K562 (cell line): ENCODE data around the gene SBK3. TPM values are rescaled to one million over a fixed set of nuclear protein-coding genes. Genes with fewer than 3 reads are reported as not detected.
A peak's percentile ranks its signal among the peaks of the same experiment; 100 is the strongest.

Source experiments
- ARID2 ChIP-seq: fragments of 450-650 bp; IDR thresholded peaks from 2 replicates; pipeline ENCODE4 v1.6.1; 2017; ENCODE audit warnings: antibody characterized with exemption, mild to moderate bottlenecking
- ATF2 ChIP-seq: sonication (generic); formaldehyde crosslinking; IDR thresholded peaks from 2 replicates; pipeline ENCODE4 v1.8.1; 2022; ENCODE audit warnings: missing genetic modification reagents
- BMI1 ChIP-seq: fragments of 150-350 bp; IDR thresholded peaks from 2 replicates; pipeline ENCODE4 v1.6.1; 2014; ENCODE audit warnings: low read length
- CC2D1A ChIP-seq: fragments of 450-650 bp; IDR thresholded peaks from 2 replicates; pipeline ENCODE4 v1.6.1; 2017; ENCODE audit warnings: mild to moderate bottlenecking
- CREB1 ChIP-seq, 2 experiments: sonication (generic) in 1 of 2; formaldehyde crosslinking in 1 of 2; IDR thresholded peaks; 2 replicates each; pipeline versions ENCODE4 v1.6.1 to v1.8.0; 2012 to 2022; ENCODE audit warnings: inconsistent platforms in 1 of 2, mild to moderate bottlenecking in 1 of 2, missing genetic modification reagents in 1 of 2, moderate library complexity in 1 of 2
- ETS1 ChIP-seq: conservative IDR thresholded peaks from 2 replicates; pipeline ENCODE4 v1.6.1; 2011; ENCODE audit warnings: low read depth, mild to moderate bottlenecking, low read length; ENCODE audit not compliant: control insufficient read depth
- GATAD2B ChIP-seq: fragments of 450-650 bp; IDR thresholded peaks from 2 replicates; pipeline ENCODE4 v1.6.1; 2017; ENCODE audit warnings: mild to moderate bottlenecking, borderline replicate concordance
- KLF13 ChIP-seq: fragments of 450-650 bp; IDR thresholded peaks from 2 replicates; pipeline ENCODE4 v1.6.1; 2016; ENCODE audit warnings: missing genetic modification characterization, low read depth, mild to moderate bottlenecking, missing compliant biosample characterization, moderate library complexity, borderline replicate concordance
- NKRF ChIP-seq: fragments of 450-650 bp; IDR thresholded peaks from 2 replicates; pipeline ENCODE4 v1.6.1; 2016; ENCODE audit warnings: borderline replicate concordance
- NONO ChIP-seq, 2 experiments: fragments of 200-400 bp in 1 of 2; fragments of 450-650 bp in 1 of 2; formaldehyde crosslinking in 1 of 2; IDR thresholded peaks; 2 replicates each; pipeline ENCODE4 v1.6.1; 2017; ENCODE audit warnings: low read depth in 2 of 2, mild to moderate bottlenecking in 2 of 2, moderate library complexity in 2 of 2, low read length in 1 of 2
- OTX1 ChIP-seq: fragments of 450-650 bp; formaldehyde crosslinking; IDR thresholded peaks from 2 replicates; pipeline ENCODE4 v1.4.0; 2022; ENCODE audit warnings: mild to moderate bottlenecking
- PBX2 ChIP-seq, 2 experiments: IDR thresholded peaks in 1 of 2; conservative IDR thresholded peaks in 1 of 2; 2 replicates each; pipeline ENCODE4 v1.6.1; 2016; ENCODE audit warnings: low read depth in 2 of 2, mild to moderate bottlenecking in 1 of 2, missing compliant biosample characterization in 1 of 2, missing genetic modification characterization in 1 of 2, moderate library complexity in 1 of 2
- PHF8 ChIP-seq: fragments of 200-600 bp; sonication (generic); IDR thresholded peaks from 2 replicates; pipeline ENCODE4 v1.6.1; 2012; ENCODE audit warnings: mixed run types, mild to moderate bottlenecking, inconsistent platforms, low read length, moderate library complexity, borderline replicate concordance
- POLR2H ChIP-seq: IDR thresholded peaks from 2 replicates; pipeline ENCODE4 v1.6.1; 2016; ENCODE audit warnings: missing genetic modification characterization, low read depth, mild to moderate bottlenecking, control low read depth, missing compliant biosample characterization, moderate library complexity
- RCOR1 ChIP-seq, 2 experiments: IDR thresholded peaks; 2 replicates each; pipeline ENCODE4 v1.6.1; 2012; ENCODE audit warnings: low read depth in 2 of 2, low read length in 2 of 2, borderline replicate concordance in 1 of 2, improper control_type of control experiment in 1 of 2
- SMARCB1 ChIP-seq: IDR thresholded peaks from 2 replicates; pipeline ENCODE4 v1.6.1; 2011; ENCODE audit warnings: improper control_type of control experiment, low read depth; ENCODE audit not compliant: insufficient read length
- SREBF2 ChIP-seq: sonication (generic); formaldehyde crosslinking; IDR thresholded peaks from 2 replicates; pipeline ENCODE4 v1.4.0; 2020; ENCODE audit warnings: mild to moderate bottlenecking, missing genetic modification reagents
- ZFP30 ChIP-seq: fragments of 250-450 bp; sonication (Bioruptor Pico); IDR thresholded peaks from 2 replicates; pipeline ENCODE4 v1.8.0; 2022; ENCODE audit warnings: moderate library complexity, mild to moderate bottlenecking, inconsistent platforms, borderline replicate concordance
- ZNF274 ChIP-seq: IDR thresholded peaks from 2 replicates; pipeline ENCODE4 v1.6.1; 2011; ENCODE audit warnings: low read depth, mild to moderate bottlenecking, low read length, moderate library complexity, borderline replicate concordance
- ZNF3 ChIP-seq: fragments of 250-450 bp; sonication (Bioruptor Pico); IDR thresholded peaks from 2 replicates; pipeline ENCODE4 v1.5.0; 2021; ENCODE audit warnings: mild to moderate bottlenecking, moderate library complexity
- polyA plus RNA-seq, 8 experiments: library from polyadenylated mRNA; depleted of rRNA in 4 of 8; stranded (reverse) in 5 of 8; unstranded in 3 of 8; fragments of >200 nt; fragmentation: Nextera tagmentation in 2 of 8; fragmentation: Illumina TruSeq in 1 of 8; extraction: Ambion mirVana in 2 of 8; extraction: Trizol in 1 of 8; gene quantifications; 2 replicates each; pipeline versions ENCODE4 v1.2.1 to v1.2.3, GENCODE V29; 2011 to 2014; ENCODE audit warnings: inconsistent platforms in 1 of 8, missing spikeins in 1 of 8
- total RNA-seq, 7 experiments: library from RNA; depleted of rRNA in 6 of 7; stranded (reverse); fragments of >200 nt in 6 of 7; fragmentation: Illumina TruSeq in 2 of 7; extraction: Trizol in 2 of 7; gene quantifications; 2 replicates each; pipeline versions ENCODE4 v1.2.1 to v1.2.3, GENCODE V29; 2011 to 2021; ENCODE audit warnings: low replicate concordance in 1 of 7

The SBK3 gene
- total and polyA plus RNA-seq, 9 of the 15 experiments (the other 6 are each of a cell fraction or from before 2014, with no cell fraction given) = 0.11 to 0.43 (median 0.13) TPM; not detected in 6

GRCh38 chr19:55586976-55587668, 41.8 kb upstream of the SBK3 start (continued):
- TF ChIP-seq NKRF (no peak), BMI1 (peak; percentile 87), ARID2 (no peak), NONO (IDR thresholded peaks at IDR 0.05; ENCODE audit: low read depth in 2 of 2, low read length in 1 of 2) (no peak), ZFP30 (CRISPR knock-in tag) (no peak), ZNF274 (no peak), PHF8 (no peak; the same call in 1 of the 2 replicates), ETS1 (no peak), SREBF2 (CRISPR knock-in tag) (no peak), PBX2 (CRISPR knock-in tag; IDR thresholded peaks at IDR 0.05; ENCODE audit: low read depth) (no peak), PBX2 (tag; conservative IDR thresholded peaks at IDR 0.05; ENCODE audit: low read depth) (0 out of 2 replicates have a peak, but pooled peaks have one; percentile 12), CREB1 (IDR thresholded peaks at IDR 0.05) (no peak), CREB1 (CRISPR knock-in tag; IDR thresholded peaks at IDR 0.05) (peak; percentile 55; the same call in 1 of the 2 replicates), POLR2H (tag) (no peak), SMARCB1 (no peak), ZNF3 (no peak), GATAD2B (no peak), ATF2 (CRISPR knock-in tag) (no peak), CC2D1A (no peak), KLF13 (tag) (no peak), RCOR1 (IDR thresholded peaks at IDR 0.05; ENCODE audit: borderline replicate concordance in 1 of 2, low read depth in 2 of 2, low read length in 2 of 2) (no peak), OTX1 (CRISPR knock-in tag) (no peak)
